PC-3 (cell line): ENCODE results near the gene SLC23A1.

Experiments used
- EZH2phosphoT487 ChIP-seq: fragments of 300-600 bp; sonication (generic); IDR thresholded peaks from 2 replicates; pipeline ENCODE4 v1.6.1; 2018; ENCODE audit warnings: mild to moderate bottlenecking, antibody characterized with exemption, low read length, borderline replicate concordance
- TF ChIP-seq, protein P1 (sequence below): fragments of 300-600 bp; sonication (generic); conservative IDR thresholded peaks from 2 replicates; pipeline ENCODE4 v1.5.1; 2017; ENCODE audit warnings: antibody characterized with exemption, low read depth, mild to moderate bottlenecking, low read length

DNA sequence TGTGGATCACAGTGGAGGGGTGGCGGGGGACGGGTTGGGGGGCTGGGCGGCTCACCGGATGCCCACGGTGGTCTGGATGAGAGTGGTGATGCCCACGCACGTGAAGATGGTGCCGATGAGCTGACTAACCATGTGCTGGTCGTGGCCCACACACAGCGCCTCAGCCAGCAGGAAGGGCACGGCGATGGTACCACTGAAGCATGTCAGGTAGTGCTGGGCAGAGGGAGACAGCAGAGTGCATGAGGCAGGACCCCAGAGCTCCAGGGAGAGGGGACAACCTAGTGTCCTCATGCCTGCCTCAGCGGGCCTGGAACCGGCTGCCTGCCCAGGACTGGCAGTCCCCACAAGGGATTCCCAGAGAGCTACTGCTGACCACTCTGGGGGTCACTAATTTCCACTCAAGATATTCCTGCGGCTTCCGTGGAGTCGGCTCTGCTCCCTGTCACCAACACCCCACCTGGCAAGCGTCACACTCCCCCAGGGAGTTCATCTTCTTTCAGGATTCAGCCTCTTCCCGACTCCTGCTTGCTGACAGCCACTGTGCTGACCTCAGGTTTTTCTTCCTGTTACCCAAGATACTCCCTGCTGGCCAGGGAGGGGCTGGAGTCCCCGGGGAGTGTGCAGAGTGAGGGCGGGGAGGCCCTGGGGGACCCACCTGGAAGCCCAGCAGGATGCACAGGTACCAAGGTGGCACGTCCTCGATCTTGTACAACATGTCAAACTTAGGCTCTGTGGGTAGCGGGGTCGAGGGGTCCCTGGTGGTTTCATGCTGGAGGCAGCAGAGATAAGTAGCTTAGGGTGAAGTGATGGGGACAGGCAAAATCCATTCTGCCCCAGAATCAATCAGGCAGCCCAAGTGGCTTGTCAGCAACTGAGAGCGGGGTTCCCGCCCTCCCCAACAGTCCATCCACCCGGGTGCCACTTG lies 998 bp downstream of the SLC23A1 start:
- TF ChIP-seq, protein P1, sequence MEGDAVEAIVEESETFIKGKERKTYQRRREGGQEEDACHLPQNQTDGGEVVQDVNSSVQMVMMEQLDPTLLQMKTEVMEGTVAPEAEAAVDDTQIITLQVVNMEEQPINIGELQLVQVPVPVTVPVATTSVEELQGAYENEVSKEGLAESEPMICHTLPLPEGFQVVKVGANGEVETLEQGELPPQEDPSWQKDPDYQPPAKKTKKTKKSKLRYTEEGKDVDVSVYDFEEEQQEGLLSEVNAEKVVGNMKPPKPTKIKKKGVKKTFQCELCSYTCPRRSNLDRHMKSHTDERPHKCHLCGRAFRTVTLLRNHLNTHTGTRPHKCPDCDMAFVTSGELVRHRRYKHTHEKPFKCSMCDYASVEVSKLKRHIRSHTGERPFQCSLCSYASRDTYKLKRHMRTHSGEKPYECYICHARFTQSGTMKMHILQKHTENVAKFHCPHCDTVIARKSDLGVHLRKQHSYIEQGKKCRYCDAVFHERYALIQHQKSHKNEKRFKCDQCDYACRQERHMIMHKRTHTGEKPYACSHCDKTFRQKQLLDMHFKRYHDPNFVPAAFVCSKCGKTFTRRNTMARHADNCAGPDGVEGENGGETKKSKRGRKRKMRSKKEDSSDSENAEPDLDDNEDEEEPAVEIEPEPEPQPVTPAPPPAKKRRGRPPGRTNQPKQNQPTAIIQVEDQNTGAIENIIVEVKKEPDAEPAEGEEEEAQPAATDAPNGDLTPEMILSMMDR, result no peak
- TF ChIP-seq EZH2phosphoT487, result no peak
